ENCODE data around the gene ALDH7A1.

Gene ALDH7A1

GRCh38 chr5:126513703-126514102, 81.3 kb downstream of the ALDH7A1 start:
- Histone ChIP-seq H3K4me3 (ENCODE audit: insufficient read depth, low read depth, low read length) (no peak overlapping the region), H3K4me1 (ENCODE audit: control insufficient read depth, insufficient read depth, low read length) (peaks cover 7% of the 10 kb centered on the region), H3K27me3 (ENCODE audit: control insufficient read depth, insufficient read depth, low read length, poor library complexity, severe bottlenecking) (no peaks in the 10 kb centered on the region), H3K27ac (ENCODE audit: insufficient read depth, low read depth, low read length, poor library complexity, severe bottlenecking) (no peak overlapping the region), H3K36me3 (ENCODE audit: control insufficient read depth, insufficient read depth, low read length) (no peaks in the 10 kb centered on the region), H3K9me3 (ENCODE audit: control insufficient read depth, low read length) (no peaks in the 10 kb centered on the region)
- WGBS, 2 experiments, result 95% methylated on average over 4 of the region's 4 CpGs

GRCh38 chr5:126513302-126513701, 81.7 kb downstream of the ALDH7A1 start:
- no peaks in the 10 kb centered on the region for H3K9me3 ChIP-seq (ENCODE audit: control insufficient read depth, low read length)
- H3K27me3 ChIP-seq (ENCODE audit: control insufficient read depth, insufficient read depth, low read length, poor library complexity, severe bottlenecking), result no peaks in the 10 kb centered on the region
- 94 to 97% methylated on average over 2 of the region's 2 CpGs for WGBS, 2 experiments
- no peak overlapping the region for H3K4me3 ChIP-seq (ENCODE audit: insufficient read depth, low read depth, low read length)
- H3K4me1 ChIP-seq (ENCODE audit: control insufficient read depth, insufficient read depth, low read length), result peaks cover 7% of the 10 kb centered on the region
- no peaks in the 10 kb centered on the region for H3K36me3 ChIP-seq (ENCODE audit: control insufficient read depth, insufficient read depth, low read length)
- H3K27ac ChIP-seq (ENCODE audit: insufficient read depth, low read depth, low read length, poor library complexity, severe bottlenecking), result no peak overlapping the region

GRCh38 chr5:126512451-126512850, 82.6 kb downstream of the ALDH7A1 start:
- no peaks in the 10 kb centered on the region for H3K9me3 ChIP-seq (ENCODE audit: control insufficient read depth, low read length)
- H3K4me3 ChIP-seq (ENCODE audit: insufficient read depth, low read depth, low read length), result no peak overlapping the region
- no peaks in the 10 kb centered on the region for H3K36me3 ChIP-seq (ENCODE audit: control insufficient read depth, insufficient read depth, low read length)
- 94 to 96% methylated on average over 3 of the region's 3 CpGs for WGBS, 2 experiments
- H3K27me3 ChIP-seq (ENCODE audit: control insufficient read depth, insufficient read depth, low read length, poor library complexity, severe bottlenecking), result no peaks in the 10 kb centered on the region
- no peak overlapping the region for H3K27ac ChIP-seq (ENCODE audit: insufficient read depth, low read depth, low read length, poor library complexity, severe bottlenecking)
- peaks cover 7% of the 10 kb centered on the region for H3K4me1 ChIP-seq (ENCODE audit: control insufficient read depth, insufficient read depth, low read length)

- no peaks in the 10 kb centered on the region for H3K27me3 ChIP-seq (ENCODE audit: control insufficient read depth, insufficient read depth, low read length, poor library complexity, severe bottlenecking)
- H3K9me3 ChIP-seq (ENCODE audit: control insufficient read depth, low read length), result no peaks in the 10 kb centered on the region
- 91% methylated on average over 1 of the region's 1 CpG; no CpG with 5 or more reads in 1 of the 2 experiments for WGBS, 2 experiments
- H3K4me1 ChIP-seq (ENCODE audit: control insufficient read depth, insufficient read depth, low read length), result peaks cover 7% of the 10 kb centered on the region
- H3K27ac ChIP-seq (ENCODE audit: insufficient read depth, low read depth, low read length, poor library complexity, severe bottlenecking), result no peak overlapping the region
- H3K36me3 ChIP-seq (ENCODE audit: control insufficient read depth, insufficient read depth, low read length), result no peaks in the 10 kb centered on the region
- H3K4me3 ChIP-seq (ENCODE audit: insufficient read depth, low read depth, low read length), result no peak overlapping the region
These were observed 83.1 kb downstream of the ALDH7A1 start for GRCh38 chr5:126511961-126512360.

- Histone ChIP-seq H3K27me3 (ENCODE audit: control insufficient read depth, insufficient read depth, low read length, poor library complexity, severe bottlenecking) (no peaks in the 10 kb centered on the region), H3K4me3 (ENCODE audit: insufficient read depth, low read depth, low read length) (no peak overlapping the region), H3K4me1 (ENCODE audit: control insufficient read depth, insufficient read depth, low read length) (peaks cover 7% of the 10 kb centered on the region), H3K9me3 (ENCODE audit: control insufficient read depth, low read length) (no peaks in the 10 kb centered on the region), H3K27ac (ENCODE audit: insufficient read depth, low read depth, low read length, poor library complexity, severe bottlenecking) (no peak overlapping the region), H3K36me3 (ENCODE audit: control insufficient read depth, insufficient read depth, low read length) (no peaks in the 10 kb centered on the region)
- whole genome bisulfite sequencing, 2 experiments, result 94 to 96% methylated on average over 5 of the region's 5 CpGs
These were observed 85.7 kb downstream of the ALDH7A1 start for GRCh38 chr5:126509339-126509738.

GRCh38 chr5:126508962-126509279, 86.1 kb downstream of the ALDH7A1 start:
- no peaks in the 10 kb centered on the region for H3K36me3 ChIP-seq (ENCODE audit: control insufficient read depth, insufficient read depth, low read length)
- no peak overlapping the region for H3K27ac ChIP-seq (ENCODE audit: insufficient read depth, low read depth, low read length, poor library complexity, severe bottlenecking)
- H3K4me3 ChIP-seq (ENCODE audit: insufficient read depth, low read depth, low read length), result no peak overlapping the region
- H3K4me1 ChIP-seq (ENCODE audit: control insufficient read depth, insufficient read depth, low read length), result peaks cover 7% of the 10 kb centered on the region
- H3K9me3 ChIP-seq (ENCODE audit: control insufficient read depth, low read length), result no peaks in the 10 kb centered on the region
- H3K27me3 ChIP-seq (ENCODE audit: control insufficient read depth, insufficient read depth, low read length, poor library complexity, severe bottlenecking), result no peaks in the 10 kb centered on the region

GRCh38 chr5:126508251-126508961, 86.6 kb downstream of the ALDH7A1 start:
- 92 to 93% methylated on average over 13 of the region's 13 CpGs for WGBS, 2 experiments
- H3K9me3 ChIP-seq (ENCODE audit: control insufficient read depth, low read length), result no peaks in the 10 kb centered on the region

GRCh38 chr5:126506079-126506478, 88.9 kb downstream of the ALDH7A1 start:
- H3K27me3 ChIP-seq (ENCODE audit: control insufficient read depth, insufficient read depth, low read length, poor library complexity, severe bottlenecking), result no peaks in the 10 kb centered on the region
- no peaks in the 10 kb centered on the region for H3K9me3 ChIP-seq (ENCODE audit: control insufficient read depth, low read length)
- WGBS, 2 experiments, result 91 to 100% methylated on average over 4 of the region's 4 CpGs
- no peaks in the 10 kb centered on the region for H3K4me1 ChIP-seq (ENCODE audit: control insufficient read depth, insufficient read depth, low read length)
- no peak overlapping the region for H3K4me3 ChIP-seq (ENCODE audit: insufficient read depth, low read depth, low read length)
- H3K27ac ChIP-seq (ENCODE audit: insufficient read depth, low read depth, low read length, poor library complexity, severe bottlenecking), result no peak overlapping the region
- no peaks in the 10 kb centered on the region for H3K36me3 ChIP-seq (ENCODE audit: control insufficient read depth, insufficient read depth, low read length)

More at GRCh38 chr5:126508251-126508961, 86.6 kb downstream of the ALDH7A1 start:
- Histone ChIP-seq H3K4me3 (ENCODE audit: insufficient read depth, low read depth, low read length) (no peak overlapping the region), H3K27me3 (ENCODE audit: control insufficient read depth, insufficient read depth, low read length, poor library complexity, severe bottlenecking) (no peaks in the 10 kb centered on the region), H3K4me1 (ENCODE audit: control insufficient read depth, insufficient read depth, low read length) (peaks cover 4% of the 10 kb centered on the region), H3K36me3 (ENCODE audit: control insufficient read depth, insufficient read depth, low read length) (no peaks in the 10 kb centered on the region), H3K27ac (ENCODE audit: insufficient read depth, low read depth, low read length, poor library complexity, severe bottlenecking) (no peak overlapping the region)

- Histone ChIP-seq H3K27me3 (ENCODE audit: control insufficient read depth, insufficient read depth, low read length, poor library complexity, severe bottlenecking) (no peaks in the 10 kb centered on the region), H3K4me1 (ENCODE audit: control insufficient read depth, insufficient read depth, low read length) (no peaks in the 10 kb centered on the region), H3K4me3 (ENCODE audit: insufficient read depth, low read depth, low read length) (no peak overlapping the region), H3K9me3 (ENCODE audit: control insufficient read depth, low read length) (no peaks in the 10 kb centered on the region), H3K36me3 (ENCODE audit: control insufficient read depth, insufficient read depth, low read length) (no peaks in the 10 kb centered on the region), H3K27ac (ENCODE audit: insufficient read depth, low read depth, low read length, poor library complexity, severe bottlenecking) (no peak overlapping the region)
- 74 to 82% methylated on average over 4 to 5 of the region's 5 CpGs for WGBS, 2 experiments
These were observed 91.4 kb downstream of the ALDH7A1 start for GRCh38 chr5:126503602-126504104.

GRCh38 chr5:126501448-126501847, 93.6 kb downstream of the ALDH7A1 start:
- Histone ChIP-seq H3K27ac (ENCODE audit: insufficient read depth, low read depth, low read length, poor library complexity, severe bottlenecking) (no peak overlapping the region), H3K27me3 (ENCODE audit: control insufficient read depth, insufficient read depth, low read length, poor library complexity, severe bottlenecking) (no peaks in the 10 kb centered on the region), H3K4me3 (ENCODE audit: insufficient read depth, low read depth, low read length) (no peak overlapping the region), H3K36me3 (ENCODE audit: control insufficient read depth, insufficient read depth, low read length) (no peaks in the 10 kb centered on the region), H3K4me1 (ENCODE audit: control insufficient read depth, insufficient read depth, low read length) (no peaks in the 10 kb centered on the region), H3K9me3 (ENCODE audit: control insufficient read depth, low read length) (no peaks in the 10 kb centered on the region)
- 90% methylated on average over 10 of the region's 10 CpGs for WGBS, 2 experiments
